ENCODE results near the gene TRNAU1AP.
"Not testable (repeated sequence)": the region's sequence is repeated elsewhere in the genome, so short reads cannot be mapped to it uniquely, and the experiment has no call there.

The TRNAU1AP gene

DNA sequence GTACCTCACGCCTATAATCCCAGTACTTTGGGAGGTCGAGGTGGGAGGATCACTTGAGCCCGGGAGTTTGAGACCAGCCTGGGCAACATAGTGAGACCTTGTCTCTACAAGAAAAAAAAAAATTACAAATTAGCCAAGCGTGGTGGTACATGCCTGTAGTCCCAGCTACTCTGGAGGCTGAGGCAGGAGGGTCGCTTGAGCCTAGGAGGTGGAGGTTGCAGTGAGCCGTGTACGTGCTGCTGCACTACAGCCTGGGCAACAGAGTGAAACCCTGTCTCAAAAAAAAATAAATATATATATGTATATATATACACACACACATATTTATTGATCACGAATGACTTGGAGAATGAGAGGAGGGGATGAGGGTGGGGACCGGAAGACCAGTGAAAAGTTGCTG, 30.3 kb upstream of the TRNAU1AP start:
- not testable (repeated sequence) for DNase-seq

DNA sequence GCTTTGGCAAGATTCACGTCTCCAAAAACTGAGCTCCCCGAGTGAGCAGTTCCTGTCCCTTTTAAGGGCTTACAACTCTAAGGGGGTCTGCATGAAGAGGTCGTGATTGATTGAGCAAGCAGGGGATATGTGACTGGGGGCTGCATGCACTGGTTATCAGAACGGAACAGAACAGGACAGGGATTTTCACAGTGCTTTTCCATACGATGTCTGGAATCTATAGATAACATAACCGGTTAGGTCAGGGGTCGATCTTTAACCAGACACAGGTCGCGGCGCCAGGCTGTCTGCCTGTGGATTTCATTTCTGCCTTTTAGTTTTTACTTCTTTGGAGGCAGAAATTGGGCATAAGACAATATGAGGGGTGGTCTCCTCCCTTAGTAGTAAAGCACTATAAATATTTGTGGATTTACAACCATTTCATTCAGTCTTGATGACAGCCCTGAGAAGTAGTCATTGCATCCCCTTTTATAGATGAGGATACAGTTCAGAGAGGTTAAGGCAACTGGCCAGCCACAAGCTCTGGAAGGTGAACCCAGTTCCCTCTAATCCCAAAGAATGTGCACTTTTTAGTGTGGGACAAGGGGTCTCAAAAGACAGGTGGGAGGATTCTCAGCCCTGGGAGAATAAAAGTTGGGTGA, 27.8 kb upstream of the TRNAU1AP start:
- DNase-seq = not testable (repeated sequence)

DNA sequence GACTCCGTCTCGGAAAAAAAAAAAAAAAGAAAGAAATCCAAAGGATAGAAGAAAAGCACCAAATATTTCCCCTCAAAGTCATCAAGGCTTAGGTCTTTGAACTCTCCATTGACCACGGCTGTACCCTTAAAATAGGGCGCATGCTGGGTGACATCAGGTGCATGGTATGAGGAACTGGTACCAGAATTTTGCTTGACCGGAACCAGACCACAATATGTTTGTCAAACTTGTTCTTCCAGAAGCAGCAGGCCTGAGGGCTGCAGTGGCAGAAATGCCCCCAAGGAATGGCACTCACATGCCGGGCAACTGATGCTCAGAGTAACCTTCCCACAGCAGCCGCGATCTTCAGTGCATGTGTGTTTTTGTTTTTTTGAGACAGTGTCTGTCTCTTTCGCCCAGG, 26.0 kb upstream of the TRNAU1AP start:
- DNase-seq = no peak

DNA sequence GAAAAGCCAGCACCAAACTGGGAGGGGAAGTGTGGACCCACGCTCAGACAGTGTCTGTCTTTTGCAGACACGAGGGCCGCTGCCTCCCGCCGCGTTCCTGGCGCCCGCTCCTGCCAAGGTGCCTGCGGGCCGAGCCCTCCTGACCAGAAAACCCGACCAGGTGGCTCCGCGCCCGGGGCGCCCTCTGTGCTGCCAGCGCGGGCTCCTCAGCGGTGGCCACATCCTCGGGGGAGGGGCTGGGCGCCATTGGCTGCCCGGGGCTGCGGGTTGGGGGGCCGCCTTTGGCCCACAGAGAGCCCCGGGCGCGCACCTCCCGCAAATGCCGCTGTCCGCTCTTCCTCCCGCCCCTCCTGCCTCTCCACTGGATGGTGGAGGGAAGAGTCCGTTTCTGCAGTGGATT, 22.4 kb upstream of the TRNAU1AP start:
- no peak for DNase-seq

DNA sequence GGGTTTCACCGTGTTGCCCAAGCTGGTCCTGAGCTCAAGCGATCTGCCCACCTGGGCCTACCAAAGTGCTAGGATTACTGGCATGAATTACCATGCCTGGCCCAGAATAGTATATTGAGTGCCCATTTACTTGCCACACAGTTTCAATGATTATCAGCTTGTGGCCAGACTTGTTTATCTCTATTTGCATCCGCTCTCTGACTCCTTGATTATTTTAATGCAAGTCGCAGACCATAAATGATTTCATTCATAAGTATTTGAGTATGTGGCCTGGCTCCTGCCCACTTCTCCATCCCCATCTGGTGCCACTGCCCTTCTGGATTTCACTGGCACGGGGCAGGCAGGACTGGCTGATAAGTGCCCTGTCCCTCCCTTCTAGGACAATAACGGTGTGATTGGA, 18.2 kb upstream of the TRNAU1AP start:
- DNase-seq = no peak

DNA sequence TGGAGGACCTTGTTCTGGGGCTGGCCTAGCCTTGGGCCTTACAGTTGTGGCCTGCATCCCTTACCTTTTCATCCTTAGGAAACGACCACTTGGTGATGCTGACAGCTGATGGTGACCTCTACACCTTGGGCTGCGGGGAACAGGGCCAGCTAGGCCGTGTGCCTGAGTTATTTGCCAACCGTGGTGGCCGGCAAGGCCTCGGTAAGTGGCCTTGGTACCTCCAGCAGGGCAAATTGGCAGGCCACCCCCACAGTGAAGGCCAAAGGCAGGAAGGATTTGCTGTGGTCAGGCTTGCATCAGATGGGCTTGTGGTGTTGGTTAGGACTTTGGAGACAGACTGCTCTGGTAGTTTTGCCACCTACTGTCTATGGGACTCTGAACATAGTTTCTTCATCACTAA, 17.7 kb upstream of the TRNAU1AP start:
- DNase-seq = no peak

DNA sequence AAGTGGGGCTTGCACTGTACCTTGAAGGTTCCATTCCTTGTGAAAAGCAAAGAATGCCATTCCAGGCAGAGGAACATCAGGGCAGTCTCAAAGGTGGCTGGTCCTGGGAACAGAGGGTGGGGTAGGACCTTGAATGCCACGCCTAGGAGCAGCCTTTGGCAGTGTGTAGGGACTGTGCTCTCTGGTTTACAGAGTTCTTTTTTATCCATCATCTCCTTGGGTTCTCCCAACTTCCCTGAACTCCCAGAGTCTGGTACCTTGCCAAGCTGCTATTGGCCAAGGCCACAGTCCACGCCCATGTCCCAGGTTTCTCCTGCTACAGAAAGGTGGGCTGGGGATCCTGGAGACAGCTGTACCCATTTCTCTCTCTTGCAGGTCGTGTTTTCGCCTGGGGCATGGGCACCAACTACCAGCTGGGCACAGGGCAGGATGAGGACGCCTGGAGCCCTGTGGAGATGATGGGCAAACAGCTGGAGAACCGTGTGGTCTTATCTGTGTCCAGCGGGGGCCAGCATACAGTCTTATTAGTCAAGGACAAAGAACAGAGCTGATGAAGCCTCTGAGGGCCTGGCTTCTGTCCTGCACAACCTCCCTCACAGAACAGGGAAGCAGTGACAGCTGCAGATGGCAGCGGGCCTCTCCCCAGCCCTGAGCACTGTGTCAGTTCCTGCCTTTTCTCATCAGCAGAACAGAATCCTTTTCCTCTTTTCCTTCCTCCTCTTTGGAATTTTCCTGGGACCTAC, 15.3 kb upstream of the TRNAU1AP start:
- DNase-seq = no peak

DNA sequence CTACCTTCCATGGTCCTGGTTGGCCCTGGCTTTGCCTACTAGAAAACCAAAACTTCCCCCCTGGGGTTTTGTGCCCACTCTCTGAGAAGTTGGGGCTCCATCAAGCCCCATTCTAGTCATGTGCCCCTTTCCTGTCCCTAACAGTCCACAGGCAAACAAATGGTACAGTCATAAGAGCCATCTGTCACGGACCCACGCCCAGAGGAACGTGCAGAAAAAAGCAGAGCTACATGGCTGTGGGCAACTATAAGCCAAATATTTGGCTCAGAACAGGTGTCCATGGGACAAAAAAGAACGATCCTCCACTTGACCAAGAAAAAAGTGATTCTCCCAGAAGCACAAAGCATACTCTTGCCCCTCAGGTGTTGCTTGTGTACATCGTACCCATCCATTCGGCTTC, 14.6 kb upstream of the TRNAU1AP start:
- no peak for DNase-seq

DNA sequence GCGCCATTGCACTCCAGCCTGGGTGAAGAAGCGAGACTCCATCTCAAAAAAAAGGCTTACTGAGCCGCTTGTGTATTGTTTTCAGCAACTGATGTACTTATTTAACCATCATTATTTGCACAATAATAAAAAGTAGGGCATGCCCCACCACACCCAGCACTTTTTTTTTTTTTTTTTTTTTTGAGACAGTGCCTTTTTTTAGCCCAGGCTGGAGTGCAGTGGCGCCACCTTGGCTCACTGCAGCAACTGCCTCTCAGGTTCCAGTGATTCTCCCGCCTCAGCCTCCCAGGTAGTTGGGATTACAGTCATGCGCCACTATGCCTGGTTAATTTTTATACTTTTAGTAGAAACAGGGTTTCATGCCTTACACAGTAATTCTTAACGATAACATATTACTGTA, 12.2 kb upstream of the TRNAU1AP start:
- no peak for DNase-seq

DNA sequence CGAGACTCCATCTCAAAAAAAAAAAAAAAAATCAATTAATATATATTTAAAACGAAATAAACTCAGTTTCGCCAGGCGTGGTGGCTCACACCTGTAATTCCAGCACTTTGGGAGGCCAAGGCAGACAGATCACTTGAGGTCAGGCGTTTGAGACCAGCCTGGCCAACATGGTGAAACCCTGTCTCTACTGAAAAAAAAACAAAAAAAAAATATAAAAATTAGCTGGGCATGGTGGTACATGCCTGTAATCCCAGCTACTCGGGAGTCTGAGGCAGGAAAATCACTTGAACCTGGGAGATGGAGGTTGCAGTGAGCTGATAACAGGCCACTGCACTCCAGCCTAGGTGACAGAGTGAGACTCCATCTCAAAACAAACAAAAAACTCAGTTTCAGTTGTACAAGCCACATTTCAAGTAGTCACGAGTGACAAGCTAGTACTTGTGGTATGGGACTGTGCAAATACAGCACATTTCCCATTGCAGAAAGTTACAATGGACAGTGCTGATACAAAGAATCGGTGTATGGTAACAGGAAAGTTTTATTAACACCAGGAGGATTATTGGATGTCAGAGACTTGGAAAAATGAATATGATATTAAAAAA, 11.4 kb upstream of the TRNAU1AP start:
- DNase-seq = not testable (repeated sequence)

DNA sequence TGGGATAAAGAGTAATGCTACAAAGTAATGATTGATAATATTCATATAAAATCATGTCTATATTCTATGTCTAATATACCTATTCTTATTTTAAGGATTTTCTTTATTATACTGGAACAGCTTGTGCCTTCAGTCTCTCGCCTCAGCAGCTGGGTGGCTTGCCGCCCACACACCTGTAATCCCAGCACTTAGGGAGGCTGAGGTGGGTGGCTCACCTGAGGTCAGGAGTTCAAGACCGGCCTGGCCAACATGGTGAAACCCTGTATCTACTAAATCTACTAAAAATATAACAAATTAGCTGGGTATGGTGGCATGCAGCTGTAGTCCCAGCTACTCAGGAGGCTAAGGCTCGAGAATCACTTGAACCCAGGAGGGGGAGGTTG, 7.6 kb upstream of the TRNAU1AP start:
- DNase-seq = no peak

DNA sequence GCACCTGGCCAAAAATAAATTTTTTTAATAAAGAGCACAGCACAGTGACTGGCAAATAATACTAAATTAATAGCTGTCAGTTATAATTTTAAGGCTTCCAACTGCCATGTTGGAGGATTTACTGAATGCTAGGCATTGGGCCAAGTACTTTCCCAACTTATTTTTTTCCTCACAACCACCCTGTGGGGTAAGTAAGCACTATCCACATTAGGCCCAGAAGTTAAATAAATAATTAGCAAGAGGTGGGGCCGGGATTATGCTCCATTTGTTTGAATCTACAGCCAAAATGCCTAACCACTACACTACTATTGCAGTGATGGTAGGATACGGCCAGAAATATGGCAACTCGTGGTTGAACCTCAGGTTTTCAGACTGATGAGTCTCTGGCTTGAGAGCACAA, 4.6 kb upstream of the TRNAU1AP start:
- no peak for DNase-seq

DNA sequence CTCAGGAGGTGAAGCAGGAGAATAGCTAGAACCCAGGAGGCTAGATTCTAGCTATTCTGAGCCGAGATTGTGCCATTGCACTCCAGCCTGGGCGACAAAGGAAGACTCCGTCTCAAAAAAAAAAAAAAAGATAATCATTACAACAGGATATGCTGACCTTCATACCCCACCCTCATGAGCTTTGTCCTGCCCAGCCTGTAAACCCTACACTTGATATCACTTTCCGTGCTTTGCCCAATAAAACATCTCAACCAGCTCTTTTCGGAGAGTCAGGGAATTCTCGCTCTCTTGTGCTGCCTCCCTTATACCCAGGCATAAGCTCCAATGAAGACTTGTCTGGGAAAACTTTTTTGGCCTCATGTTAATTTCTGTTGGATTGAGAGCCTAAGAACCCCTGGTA, 1.5 kb upstream of the TRNAU1AP start:
- DNase-seq = no peak

DNA sequence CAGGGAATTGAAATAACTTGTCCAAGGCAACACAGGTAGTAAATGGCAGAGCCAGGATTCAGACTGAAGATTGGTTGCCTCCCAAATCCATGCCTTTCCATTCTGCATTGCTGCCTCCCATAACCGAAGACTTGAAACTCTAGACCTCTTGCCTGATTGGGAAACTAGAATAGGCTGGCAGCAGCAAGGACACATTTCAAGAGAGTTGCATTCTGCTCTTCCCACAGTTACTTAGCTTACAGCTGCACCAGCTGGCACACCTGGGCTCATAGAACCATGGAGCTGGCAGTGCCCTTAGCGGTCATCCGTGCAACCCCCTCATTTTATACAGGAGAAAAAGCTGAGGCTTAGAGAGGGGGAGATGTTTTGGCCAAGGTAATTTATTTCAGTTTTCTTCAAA, 8.0 kb downstream of the TRNAU1AP start:
- DNase-seq = no peak

DNA sequence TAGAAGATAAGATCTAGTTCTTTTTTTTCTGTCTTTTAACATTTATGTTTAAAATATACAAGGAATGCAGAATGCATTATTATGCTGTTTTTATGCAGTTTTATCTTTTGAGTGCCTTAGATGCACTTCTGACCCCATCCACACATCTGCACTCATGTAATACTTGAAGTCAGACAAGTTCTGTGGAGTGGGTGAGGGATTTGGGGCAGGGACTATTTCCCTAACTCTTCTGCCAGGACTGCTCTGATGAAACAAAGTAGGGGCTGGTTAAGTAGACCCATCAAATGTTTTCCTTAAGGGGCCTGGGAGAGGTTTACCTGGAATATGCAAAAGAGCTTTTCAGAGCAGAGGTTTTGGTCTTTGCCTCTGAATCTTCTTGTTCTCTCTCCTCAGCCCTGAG, 11.4 kb downstream of the TRNAU1AP start:
- DNase-seq = no peak

DNA sequence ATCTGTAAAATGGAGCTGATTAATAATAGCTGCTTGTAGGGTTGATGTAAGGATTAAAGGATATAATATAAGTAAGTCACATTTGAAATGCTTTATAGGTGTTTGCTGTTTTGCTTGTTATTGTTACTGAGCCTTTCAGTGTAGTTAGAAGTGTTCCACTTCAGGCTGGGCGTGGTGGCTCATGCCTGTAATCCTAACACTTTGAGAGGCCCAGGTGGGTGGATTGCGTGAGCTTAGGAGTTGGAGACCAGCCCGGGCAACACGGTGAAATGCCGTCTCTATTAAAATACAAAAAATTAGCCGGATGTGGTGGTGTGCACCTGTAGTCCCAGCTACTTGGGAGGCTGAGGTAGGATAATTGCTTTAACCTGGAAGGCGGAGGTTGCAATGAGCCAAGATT, 12.2 kb downstream of the TRNAU1AP start:
- no peak for DNase-seq

DNA sequence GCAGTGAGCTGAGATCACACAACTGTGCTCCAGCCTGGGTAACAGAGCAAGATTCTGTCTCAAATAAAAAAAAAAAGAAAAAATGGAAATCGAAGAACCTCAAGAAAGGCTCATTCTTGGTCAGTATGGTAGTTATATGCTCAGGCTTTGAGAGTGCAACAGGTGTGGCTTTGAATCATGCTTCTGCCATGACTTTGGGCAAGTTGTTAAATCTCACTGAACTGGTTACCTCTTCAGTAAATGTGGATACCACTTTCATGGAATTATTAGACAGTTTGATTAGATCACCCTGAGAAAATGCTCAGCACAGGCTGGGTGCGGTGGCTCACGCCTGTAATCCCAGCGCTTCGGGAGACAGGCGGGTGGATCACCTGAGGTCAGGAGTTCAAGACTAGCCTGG, 12.8 kb downstream of the TRNAU1AP start:
- DNase-seq = no peak

DNA sequence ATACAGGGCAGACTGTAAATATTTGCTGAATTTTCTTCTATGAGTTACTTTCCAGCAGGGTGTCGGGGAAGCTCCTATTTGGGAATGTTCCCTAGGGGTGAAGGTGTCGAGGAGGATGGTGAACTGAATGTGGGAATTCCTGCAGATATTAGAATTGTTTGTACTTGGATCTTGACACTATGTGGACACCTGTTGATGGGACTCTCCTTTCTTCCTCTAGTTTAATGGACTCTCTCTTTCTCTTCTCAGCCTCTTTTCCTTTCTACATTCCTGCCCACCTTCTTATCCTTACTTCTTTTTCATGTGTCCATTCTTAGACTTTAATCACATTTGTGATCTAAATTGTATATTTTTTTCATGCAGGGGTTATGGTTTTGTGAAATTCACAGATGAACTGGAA, 14.0 kb downstream of the TRNAU1AP start:
- DNase-seq = no peak

DNA sequence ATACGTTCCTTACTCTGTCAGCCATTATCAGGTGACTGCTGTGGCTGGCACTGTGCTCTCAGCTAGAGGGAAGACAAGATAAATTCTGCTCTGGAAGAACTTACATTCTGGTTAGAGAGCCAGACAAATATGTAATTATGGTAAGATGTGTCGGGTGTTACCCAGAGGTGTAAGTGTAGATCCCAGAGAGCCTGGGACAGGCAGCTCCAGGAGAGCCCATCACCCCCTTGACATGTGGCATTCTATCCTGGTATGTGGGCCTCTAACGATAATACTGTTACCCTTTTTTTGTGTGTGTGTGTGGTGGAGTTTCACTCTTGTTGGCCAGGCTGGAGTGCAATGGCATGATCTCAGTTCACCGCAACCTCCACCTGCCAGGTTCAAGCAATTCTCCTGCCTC, 19.0 kb downstream of the TRNAU1AP start:
- DNase-seq = no peak

DNA sequence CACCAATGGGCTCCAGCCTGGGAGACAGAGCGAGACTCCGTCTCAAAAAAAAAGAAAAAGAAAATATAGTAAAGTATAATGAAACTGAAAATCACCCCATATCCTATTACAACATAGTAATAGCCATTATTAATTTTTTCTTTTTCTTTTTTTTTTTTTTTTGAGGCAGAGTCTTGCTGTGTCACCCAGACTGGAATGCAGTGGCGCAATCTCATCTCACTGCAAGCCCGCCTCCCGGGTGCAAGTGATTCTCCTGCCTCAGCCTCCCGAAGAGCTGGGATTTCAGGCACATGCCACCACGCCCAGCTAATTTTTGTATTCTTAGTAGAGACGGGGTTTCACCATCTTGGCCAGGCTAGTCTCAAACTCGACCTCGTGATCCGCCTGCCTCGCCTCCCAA, 20.0 kb downstream of the TRNAU1AP start:
- not testable (repeated sequence) for DNase-seq

DNA sequence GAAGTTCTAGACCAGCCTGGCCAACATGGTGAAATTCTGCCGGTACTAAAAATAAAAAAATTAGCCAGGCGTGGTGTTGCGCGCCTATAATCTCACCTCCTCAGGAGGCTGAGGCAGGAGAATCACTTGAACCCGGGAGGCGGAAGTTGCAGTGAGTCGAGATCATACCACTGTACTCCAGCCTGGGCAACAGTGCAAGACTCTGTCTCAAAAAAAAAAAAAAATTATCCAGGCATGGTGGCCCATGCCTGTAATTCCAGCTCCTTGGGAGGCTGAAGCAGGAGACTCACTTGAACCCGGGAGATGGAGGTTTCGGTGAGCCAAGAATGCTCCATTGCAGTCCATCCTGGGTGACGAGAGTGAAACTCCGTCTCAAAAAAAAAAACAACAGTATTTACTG, 20.7 kb downstream of the TRNAU1AP start:
- DNase-seq = no peak

DNA sequence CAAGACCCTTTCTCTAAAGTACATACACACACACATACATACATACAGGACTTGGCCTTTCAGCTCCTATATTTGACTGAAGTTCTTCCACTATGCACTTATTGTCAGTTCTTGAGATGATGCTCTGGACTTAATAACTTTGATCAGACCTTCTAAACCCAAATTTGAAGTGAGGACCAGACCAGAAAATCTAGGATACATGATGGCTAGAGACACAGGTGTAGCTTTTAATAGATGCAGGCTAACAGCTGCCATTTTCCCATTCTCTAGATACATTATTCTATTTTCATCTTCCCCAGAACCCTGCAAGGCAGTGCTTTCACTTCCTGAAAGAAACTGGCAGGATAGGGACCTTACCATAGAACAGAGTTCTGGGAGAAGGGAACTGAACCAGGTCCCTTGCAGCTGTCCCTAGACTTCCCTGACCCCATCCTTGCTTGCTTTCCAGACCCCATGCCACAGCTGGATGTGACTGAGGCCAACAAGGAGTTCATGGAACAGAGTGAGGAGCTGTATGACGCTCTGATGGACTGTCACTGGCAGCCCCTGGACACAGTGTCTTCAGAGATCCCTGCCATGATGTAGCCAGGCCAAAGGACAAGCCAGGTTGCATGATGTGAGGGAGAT, 24.3 kb downstream of the TRNAU1AP start:
- DNase-seq = peak; percentile 35

DNA sequence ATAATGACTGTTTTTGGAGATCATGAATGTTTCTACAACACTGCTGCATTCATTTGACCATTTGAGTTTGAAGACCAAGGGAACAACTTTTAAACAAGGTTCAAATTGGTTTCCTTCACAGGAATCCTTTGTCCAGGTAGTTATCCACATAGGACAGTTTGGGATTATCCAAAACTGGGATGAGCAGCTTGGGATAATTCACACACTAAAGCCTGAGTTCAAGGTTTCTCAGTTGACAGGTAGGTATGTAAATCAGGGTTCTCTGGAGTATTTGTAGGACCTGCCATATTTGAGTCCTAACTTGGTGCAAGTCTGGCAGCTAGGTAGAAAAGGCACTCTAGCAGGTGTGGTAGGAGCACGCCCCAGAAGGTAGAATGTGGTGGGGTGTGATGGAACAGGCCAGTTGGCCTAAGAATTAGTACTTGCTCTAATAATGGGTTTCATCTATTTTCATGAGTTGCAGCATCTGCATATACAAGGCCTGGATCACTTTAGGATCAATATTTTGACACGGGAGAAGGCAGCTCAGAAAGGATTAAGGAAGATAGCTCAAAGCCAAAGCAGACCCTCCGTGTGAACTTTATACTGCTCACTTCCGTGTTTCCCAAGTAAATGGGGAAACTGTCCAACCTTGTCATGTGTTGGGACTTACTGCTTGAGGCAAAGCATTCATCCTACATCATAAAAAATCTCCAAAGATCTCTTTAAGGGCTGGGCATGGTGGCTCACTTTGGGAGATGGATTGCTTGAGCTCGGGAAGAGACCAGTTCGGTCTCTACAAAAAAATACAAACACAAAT, 25.1 kb downstream of the TRNAU1AP start:
- DNase-seq = peak; percentile 20

All from stimulated activated CD4-positive, alpha-beta T cell treated with anti-CD3 and anti-CD28 coated beads, Interleukin-4, amount 100 ng/mL, for 1 hour (primary cell).